Gastrocnemius medialis (tissue), 4 donors: ENCODE measurements around the gene KCNQ1. TPM values are rescaled to one million over a fixed set of nuclear protein-coding genes. Genes with fewer than 3 reads are reported as not detected.

Experiments
- ATAC-seq, 2 donors: fragments of 150-250 bp; one replicate each; pipeline ENCODE4 v1.9.1; 2016
- DNase-seq, 2 donors: peaks; one replicate each; pipeline ENCODE4 v3.0.0-alpha.2; 2019
- H3K27ac ChIP-seq, 4 donors: fragments of 200-600 bp; sonication (generic); 1 replicate in 1 of 4; 2 replicates in 3 of 4; pipeline ENCODE4 v1.5.1; 2016 to 2018; ENCODE audit warnings: mild to moderate bottlenecking in 2 of 4, moderate library complexity in 1 of 4
- H3K27me3 ChIP-seq, 3 donors: fragments of 200-600 bp; sonication (generic) in 2 of 3; 1 replicate in 1 of 3; 2 replicates in 2 of 3; pipeline versions ENCODE4 v1.5.1 to v1.6.0; 2016 to 2019; ENCODE audit warnings: mild to moderate bottlenecking in 1 of 3, moderate library complexity in 1 of 3
- H3K36me3 ChIP-seq, 2 donors: fragments of 200-600 bp; sonication (generic) in 1 of 2; one replicate each; pipeline ENCODE4 v1.5.1; 2017 to 2018
- H3K4me1 ChIP-seq, 2 donors: fragments of 200-600 bp; sonication (generic) in 1 of 2; one replicate each; pipeline ENCODE4 v1.5.1; 2016 to 2017; ENCODE audit warnings: mild to moderate bottlenecking in 2 of 2
- H3K4me3 ChIP-seq, 4 donors: fragments of 200-600 bp; sonication (generic) in 3 of 4; 1 replicate in 1 of 4; 2 replicates in 3 of 4; pipeline ENCODE4 v1.5.1; 2016 to 2019; ENCODE audit warnings: mild to moderate bottlenecking in 2 of 4
- H3K9me3 ChIP-seq, 3 donors: fragments of 200-600 bp; sonication (generic) in 2 of 3; 1 replicate in 1 of 3; 2 replicates in 2 of 3; pipeline ENCODE4 v1.5.1; 2016 to 2019
- CTCF ChIP-seq, 5 experiments: fragments of 450-650 bp in 3 of 5; fragments of 200-600 bp in 2 of 5; sonication (generic) in 2 of 5; IDR thresholded peaks in 4 of 5; conservative IDR thresholded peaks in 1 of 5; 1 replicate in 4 of 5; 2 replicates in 1 of 5; pipeline ENCODE4 v1.5.1; 2016 to 2019; ENCODE audit warnings: antibody characterized with exemption in 5 of 5, mild to moderate bottlenecking in 3 of 5, moderate library complexity in 3 of 5
- POLR2A ChIP-seq, 2 donors: fragments of 450-650 bp; IDR thresholded peaks; one replicate each; pipeline ENCODE4 v1.6.1; 2017; ENCODE audit warnings: antibody characterized with exemption in 2 of 2, mild to moderate bottlenecking in 2 of 2, moderate library complexity in 2 of 2
- in situ Hi-C, 4 donors: fragments of 200-750 bp; cut with MboI; loops; one replicate each; pipeline versions ENCODE4 v1.15.0 to v1.8.0; 2017; ENCODE audit warnings: low sequenced_read_pairs in 4 of 4
- intact Hi-C: fragments of 100-400 bp; cut with DNase I; formaldehyde crosslinking; loops from one replicate; pipeline ENCODE4 v1.15.1; 2023; ENCODE audit warnings: low total_unique reads
- total RNA-seq, 4 donors: library from RNA; depleted of rRNA; stranded (reverse); fragments of >200 nt; gene quantifications; one replicate each; pipeline versions ENCODE4 v1.1.0 to v1.2.3, GENCODE V29; 2016

Gene KCNQ1
- total RNA-seq, 4 donors from 2014 or later: 0.15 to 1.00 (median 0.67) TPM

- ATAC-seq (no peak), DNase-seq (no peak)
- in situ Hi-C loops (no loop called here), intact Hi-C loops (no loop called here)
- TF ChIP-seq CTCF (IDR thresholded peaks at IDR 0.05 in 4 of 5, conservative IDR thresholded peaks at IDR 0.05 in 1 of 5) (no peak), POLR2A (IDR thresholded peaks at IDR 0.05) (no peak)
- H3K4me1 ChIP-seq: no peaks in the 10 kb centered on the region
- no peak overlapping the region for H3K27ac ChIP-seq
- H3K4me3 ChIP-seq: no peak overlapping the region
- H3K27me3 ChIP-seq: no peaks in the 10 kb centered on the region
- no peaks in the 10 kb centered on the region for H3K36me3 ChIP-seq
- no peaks in the 10 kb centered on the region for H3K9me3 ChIP-seq
Measured at GRCh38 chr11:2848497-2848896, 403.7 kb downstream of the KCNQ1 start.

- no peaks in the 10 kb centered on the region for H3K36me3 ChIP-seq
- H3K27me3 ChIP-seq: no peaks in the 10 kb centered on the region
- H3K9me3 ChIP-seq: no peaks in the 10 kb centered on the region
- ATAC-seq (no peak), DNase-seq (no peak)
- H3K4me1 ChIP-seq: no peaks in the 10 kb centered on the region
- H3K27ac ChIP-seq: no peak overlapping the region
- intact Hi-C loops: no loop called here
- no peak overlapping the region for H3K4me3 ChIP-seq
- in situ Hi-C loops: no loop called here
- TF ChIP-seq CTCF (IDR thresholded peaks at IDR 0.05 in 4 of 5, conservative IDR thresholded peaks at IDR 0.05 in 1 of 5) (no peak), POLR2A (IDR thresholded peaks at IDR 0.05) (no peak)
Measured at GRCh38 chr11:2849994-2850770, 405.4 kb downstream of the KCNQ1 start.

- Histone ChIP-seq H3K4me1 (peaks cover 0 to 4% of the 10 kb centered on the region in 2 donors), H3K27me3 (no peaks in the 10 kb centered on the region), H3K27ac (no peak overlapping the region), H3K9me3 (no peaks in the 10 kb centered on the region), H3K36me3 (no peaks in the 10 kb centered on the region), H3K4me3 (no peak overlapping the region)
- DNase-seq (no peak), ATAC-seq (no peak)
- in situ Hi-C loops: no loop called here
- TF ChIP-seq POLR2A (IDR thresholded peaks at IDR 0.05): no peak
- no peak for TF ChIP-seq CTCF (IDR thresholded peaks at IDR 0.05 in 4 of 5, conservative IDR thresholded peaks at IDR 0.05 in 1 of 5)
- intact Hi-C loops: no loop called here
Measured at GRCh38 chr11:2853401-2853800, 408.6 kb downstream of the KCNQ1 start.

GRCh38 chr11:2853997-2854560, 409.3 kb downstream of the KCNQ1 start:
- ATAC-seq (no peak), DNase-seq (no peak)
- in situ Hi-C loops: no loop called here
- TF ChIP-seq POLR2A (IDR thresholded peaks at IDR 0.05) (no peak), CTCF (IDR thresholded peaks at IDR 0.05 in 4 of 5, conservative IDR thresholded peaks at IDR 0.05 in 1 of 5) (no peak)
- intact Hi-C loops: no loop called here
- H3K36me3 ChIP-seq: no peaks in the 10 kb centered on the region
- H3K4me1 ChIP-seq: peaks cover 0 to 4% of the 10 kb centered on the region in 2 donors
- H3K27ac ChIP-seq: no peak overlapping the region
- H3K4me3 ChIP-seq: no peak overlapping the region
- no peaks in the 10 kb centered on the region for H3K9me3 ChIP-seq
- no peaks in the 10 kb centered on the region for H3K27me3 ChIP-seq
